DOHH2 (cell line): ENCODE data around the gene DSCAML1.

ENCODE experiments used
- EZH2phosphoT487 ChIP-seq: fragments of 200-600 bp; sonication (generic); IDR thresholded peaks from 2 replicates; pipeline ENCODE4 v1.6.1; 2017; ENCODE audit warnings: borderline replicate concordance, mild to moderate bottlenecking, antibody characterized with exemption, low read length, moderate library complexity, mixed read lengths
- TF ChIP-seq, protein P1 (sequence below): fragments of 200-600 bp; sonication (generic); IDR thresholded peaks from one replicate; pipeline ENCODE4 v1.5.1; 2014; ENCODE audit warnings: antibody characterized with exemption, mild to moderate bottlenecking, low read depth, low read length; ENCODE audit not compliant: poor library complexity, severe bottlenecking

DNA sequence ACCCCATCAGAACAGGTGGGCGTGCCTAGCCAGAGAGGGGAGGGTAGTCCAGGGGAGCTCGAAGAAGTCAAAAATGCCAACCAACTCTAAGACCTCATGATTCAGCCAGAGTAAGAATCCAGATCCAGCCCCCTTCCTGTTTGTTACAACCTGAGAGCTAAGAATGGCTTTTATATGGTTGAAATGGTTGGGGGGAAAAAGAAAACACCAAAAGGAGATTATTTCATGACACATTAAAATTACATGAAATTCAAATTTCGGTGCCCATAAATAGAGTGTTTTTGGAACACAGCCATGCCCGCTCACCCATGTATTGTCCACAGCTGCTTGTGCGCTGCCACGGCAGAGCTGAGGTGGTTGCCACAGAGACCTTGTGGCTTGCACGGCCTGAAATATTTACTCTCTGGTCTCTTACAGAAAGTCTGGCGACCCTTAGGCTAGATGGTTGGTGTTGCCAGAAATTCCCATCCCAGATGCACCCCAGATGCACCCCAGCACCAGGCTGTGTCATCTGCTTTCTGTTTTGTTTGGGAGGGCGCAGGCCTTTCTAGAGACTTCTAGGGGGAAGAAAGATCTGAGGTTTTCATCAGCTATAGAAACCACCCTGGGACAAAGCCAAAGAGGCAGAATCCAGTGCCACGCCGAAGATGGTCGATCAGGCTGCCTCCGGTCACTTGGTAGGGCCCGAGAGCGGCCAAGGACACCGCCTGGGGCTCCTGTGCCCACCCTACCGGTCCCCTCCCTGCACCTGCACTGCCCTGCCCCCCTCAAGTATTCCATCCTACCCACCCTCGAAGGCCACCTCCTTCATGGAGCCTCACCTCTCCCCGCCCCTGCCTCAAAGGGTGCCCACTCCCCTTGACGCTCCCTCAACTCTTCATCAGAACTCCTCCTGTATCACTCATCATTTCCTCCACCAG, 80.2 kb downstream of the DSCAML1 start:
- TF ChIP-seq, protein P1, sequence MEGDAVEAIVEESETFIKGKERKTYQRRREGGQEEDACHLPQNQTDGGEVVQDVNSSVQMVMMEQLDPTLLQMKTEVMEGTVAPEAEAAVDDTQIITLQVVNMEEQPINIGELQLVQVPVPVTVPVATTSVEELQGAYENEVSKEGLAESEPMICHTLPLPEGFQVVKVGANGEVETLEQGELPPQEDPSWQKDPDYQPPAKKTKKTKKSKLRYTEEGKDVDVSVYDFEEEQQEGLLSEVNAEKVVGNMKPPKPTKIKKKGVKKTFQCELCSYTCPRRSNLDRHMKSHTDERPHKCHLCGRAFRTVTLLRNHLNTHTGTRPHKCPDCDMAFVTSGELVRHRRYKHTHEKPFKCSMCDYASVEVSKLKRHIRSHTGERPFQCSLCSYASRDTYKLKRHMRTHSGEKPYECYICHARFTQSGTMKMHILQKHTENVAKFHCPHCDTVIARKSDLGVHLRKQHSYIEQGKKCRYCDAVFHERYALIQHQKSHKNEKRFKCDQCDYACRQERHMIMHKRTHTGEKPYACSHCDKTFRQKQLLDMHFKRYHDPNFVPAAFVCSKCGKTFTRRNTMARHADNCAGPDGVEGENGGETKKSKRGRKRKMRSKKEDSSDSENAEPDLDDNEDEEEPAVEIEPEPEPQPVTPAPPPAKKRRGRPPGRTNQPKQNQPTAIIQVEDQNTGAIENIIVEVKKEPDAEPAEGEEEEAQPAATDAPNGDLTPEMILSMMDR, result no peak
- no peak for TF ChIP-seq EZH2phosphoT487
